T-helper 1 cell (primary cell): ENCODE data around the gene STEAP2.

Experiments used
- DNase-seq, 5 donors: peaks; one replicate each; pipeline ENCODE4 v3.0.0-alpha.2; 2012 to 2020

The STEAP2 gene

GRCh38 chr7:90194911-90195809 is 16.4 kb upstream of the STEAP2 start:
- no peak for DNase-seq

- no peak for DNase-seq
Observed at GRCh38 chr7:90201500-90202195, 9.9 kb upstream of the STEAP2 start.

GRCh38 chr7:90207956-90208355 is 3.6 kb upstream of the STEAP2 start:
- DNase-seq, result no peak

GRCh38 chr7:90209776-90210175 is 1.8 kb upstream of the STEAP2 start:
- DNase-seq, result no peak

- no peak for DNase-seq
Observed at GRCh38 chr7:90210475-90210874, 1.1 kb upstream of the STEAP2 start.

- DNase-seq, result no peak
Observed at GRCh38 chr7:90210981-90211380, 559 bp upstream of the STEAP2 start.

- DNase-seq, result no peak
Observed at GRCh38 chr7:90212149-90212495, 582 bp downstream of the STEAP2 start.

- no peak for DNase-seq
Observed at GRCh38 chr7:90213521-90213920, 2.0 kb downstream of the STEAP2 start.

GRCh38 chr7:90216080-90216674 is 4.6 kb downstream of the STEAP2 start:
- DNase-seq, result no peak

- DNase-seq, result no peak
Observed at GRCh38 chr7:90216771-90217170, 5.2 kb downstream of the STEAP2 start.

GRCh38 chr7:90222390-90222789 is 10.8 kb downstream of the STEAP2 start:
- no peak for DNase-seq

GRCh38 chr7:90222811-90223725 is 11.5 kb downstream of the STEAP2 start:
- DNase-seq, result no peak

- DNase-seq, result no peak
Observed at GRCh38 chr7:90224195-90224594, 12.7 kb downstream of the STEAP2 start.

- DNase-seq, result no peak
Observed at GRCh38 chr7:90225181-90225580, 13.6 kb downstream of the STEAP2 start.

GRCh38 chr7:90225601-90226000 is 14.1 kb downstream of the STEAP2 start:
- no peak for DNase-seq

GRCh38 chr7:90227259-90227658 is 15.7 kb downstream of the STEAP2 start:
- DNase-seq, result no peak

- no peak for DNase-seq
Observed at GRCh38 chr7:90229682-90230081, 18.1 kb downstream of the STEAP2 start.

GRCh38 chr7:90230834-90231233 is 19.3 kb downstream of the STEAP2 start:
- no peak for DNase-seq

GRCh38 chr7:90231304-90231703 is 19.8 kb downstream of the STEAP2 start:
- no peak for DNase-seq

GRCh38 chr7:90232430-90232829 is 20.9 kb downstream of the STEAP2 start:
- no peak for DNase-seq

- DNase-seq, result no peak
Observed at GRCh38 chr7:90233569-90233968, 22.0 kb downstream of the STEAP2 start.

GRCh38 chr7:90236721-90237289 is 25.3 kb downstream of the STEAP2 start:
- no peak for DNase-seq
